K562 (cell line): ENCODE measurements around the gene SFXN3. TPM values are rescaled to one million over a fixed set of nuclear protein-coding genes. Genes with fewer than 3 reads are reported as not detected.

Experiments
- ATAC-seq: fragments of 200-7000 bp; cut with Tn5 transposase; 3 replicates; pipeline ENCODE4 v1.9.1; 2020; ENCODE audit warnings: moderate library complexity
- BruUV-seq: library from RNA; stranded (reverse); fragments of 400-500 nt; replicated peaks from 2 replicates; lab custom pipeline; 2021; lab: Mats Ljungman, UMichigan
- CTCF ChIA-PET: fragments of 300-600 bp; formaldehyde crosslinking; extraction: SDS; loops from one replicate; lab custom pipeline; 2021; ENCODE audit warnings: low intra/inter-chr PET ratio; lab: Yijun Ruan, JAX
- POLR2A ChIA-PET: fragments of 300-600, 350-650 bp; sonication (Branson Sonifier 250); formaldehyde crosslinking; extraction: SDS; loops from one replicate; lab custom pipeline; 2021; ENCODE audit warnings: antibody characterized with exemption, inconsistent platforms; lab: Yijun Ruan, JAX
- DNase-seq, 4 experiments: peaks; one replicate each; pipeline versions ENCODE4 v3.0.0 to v3.0.0-alpha.2; 2011 to 2018; ENCODE audit warnings: low spot score in 3 of 4, mixed read lengths in 3 of 4; ENCODE audit errors: extremely low read depth in 1 of 4
- FAIRE-seq: peaks from 2 replicates; lab custom pipeline; 2011; peaks lifted over from hg19 to GRCh38; lab: Jason Lieb, UNC
- H2AFZ ChIP-seq: 2 replicates; pipeline ENCODE4 v1.6.0; 2011; ENCODE audit warnings: low read depth, low read length, control low read depth, inconsistent platforms
- H3K27ac ChIP-seq: fragments of 200-600 bp; 3 replicates; pipeline ENCODE4 v1.8.0; 2011; ENCODE audit warnings: low read depth, mild to moderate bottlenecking, control low read depth, inconsistent platforms, low read length, moderate library complexity, mixed read lengths; ENCODE audit errors: extremely low read depth
- H3K27me3 ChIP-seq, 2 experiments: fragments of 300-600 bp in 1 of 2; 2 replicates in 1 of 2; 3 replicates in 1 of 2; pipeline versions ENCODE4 v1.6.0 to v1.8.0; 2011; ENCODE audit warnings: inconsistent platforms in 2 of 2, low read length in 2 of 2, mild to moderate bottlenecking in 1 of 2, mixed read lengths in 1 of 2, moderate library complexity in 1 of 2; ENCODE audit not compliant: control insufficient read depth in 2 of 2, insufficient read depth in 2 of 2
- H3K36me3 ChIP-seq: fragments of 300-600 bp; 3 replicates; pipeline ENCODE4 v1.8.0; 2011; ENCODE audit warnings: mild to moderate bottlenecking, low read length, inconsistent platforms; ENCODE audit not compliant: control insufficient read depth, insufficient read depth
- H3K4me1 ChIP-seq, 2 experiments: fragments of 200-600 bp in 1 of 2; replicated peaks in 1 of 2; 2 replicates in 1 of 2; 3 replicates in 1 of 2; pipeline versions ENCODE4 v1.5.1 to v1.8.0; 2011; ENCODE audit warnings: inconsistent platforms in 2 of 2, low read length in 2 of 2, mild to moderate bottlenecking in 1 of 2, mixed read lengths in 1 of 2, moderate library complexity in 1 of 2; ENCODE audit not compliant: control insufficient read depth in 2 of 2, insufficient read depth in 2 of 2
- H3K4me2 ChIP-seq: 2 replicates; pipeline ENCODE4 v1.6.1; 2011; ENCODE audit warnings: low read length, control low read depth, inconsistent platforms, mixed read lengths; ENCODE audit not compliant: insufficient read depth
- H3K4me3 ChIP-seq: fragments of 200-600 bp; sonication (generic), shearing (Covaris generic); 2 replicates; pipeline ENCODE4 v1.5.1; 2016; ENCODE audit warnings: control low read depth, inconsistent platforms
- H3K79me2 ChIP-seq: fragments of 200-600 bp; 3 replicates; pipeline ENCODE4 v1.8.0; 2011; ENCODE audit warnings: low read length, inconsistent platforms; ENCODE audit not compliant: control insufficient read depth, insufficient read depth
- H3K9ac ChIP-seq, 2 experiments: 2 replicates each; pipeline versions ENCODE4 v1.6.0 to v1.6.1; 2011; ENCODE audit warnings: low read depth in 2 of 2, low read length in 2 of 2, control low read depth in 1 of 2, inconsistent platforms in 1 of 2, mild to moderate bottlenecking in 1 of 2, mixed read lengths in 1 of 2; ENCODE audit not compliant: insufficient read depth in 1 of 2
- H3K9me1 ChIP-seq: one replicate; pipeline ENCODE4 v1.6.0; 2011; ENCODE audit warnings: inconsistent platforms, mild to moderate bottlenecking, low read length, moderate library complexity; ENCODE audit not compliant: control insufficient read depth, insufficient read depth
- H3K9me3 ChIP-seq: replicated peaks from 2 replicates; pipeline ENCODE4 v1.5.1; 2011; ENCODE audit warnings: low read depth, low read length, inconsistent platforms; ENCODE audit not compliant: control insufficient read depth, insufficient read depth
- H4K20me1 ChIP-seq: replicated peaks from 2 replicates; pipeline ENCODE4 v1.6.1; 2011; ENCODE audit warnings: low read length, inconsistent platforms, mixed read lengths; ENCODE audit not compliant: control insufficient read depth, insufficient read depth
- ATF7 ChIP-seq: fragments of 450-650 bp; IDR thresholded peaks from 2 replicates; pipeline ENCODE4 v1.7.1; 2014; ENCODE audit warnings: mild to moderate bottlenecking, moderate library complexity
- CREM ChIP-seq: IDR thresholded peaks from 2 replicates; pipeline ENCODE4 v1.6.1; 2014; ENCODE audit warnings: antibody characterized with exemption, low read depth
- CTCF ChIP-seq, 3 experiments: IDR thresholded peaks in 2 of 3; conservative IDR thresholded peaks in 1 of 3; 2 replicates each; pipeline ENCODE4 v1.5.1; 2011 to 2012; ENCODE audit warnings: low read length in 3 of 3, mild to moderate bottlenecking in 3 of 3, control low read depth in 2 of 3, improper control_type of control experiment in 1 of 3, inconsistent platforms in 1 of 3, low read depth in 1 of 3, mixed read lengths in 1 of 3, moderate library complexity in 1 of 3; ENCODE audit not compliant: insufficient read depth in 2 of 3
- MYNN ChIP-seq, 2 experiments: sonication (generic); formaldehyde crosslinking in 1 of 2; IDR thresholded peaks; 2 replicates each; pipeline versions ENCODE4 v1.5.0 to v1.6.1; 2016 to 2020; ENCODE audit warnings: antibody characterized with exemption in 1 of 2, missing genetic modification reagents in 1 of 2
- RAD21 ChIP-seq, 2 experiments: fragments of 250-450 bp in 1 of 2; fragments of 450-650 bp in 1 of 2; sonication (Bioruptor Pico) in 1 of 2; formaldehyde crosslinking in 1 of 2; IDR thresholded peaks in 1 of 2; conservative IDR thresholded peaks in 1 of 2; 2 replicates each; pipeline versions ENCODE4 v1.4.0 to v1.8.0; 2020 to 2022; ENCODE audit warnings: mild to moderate bottlenecking in 2 of 2, moderate library complexity in 1 of 2
- REST ChIP-seq, 2 experiments: fragments of 450-650 bp; formaldehyde crosslinking in 1 of 2; IDR thresholded peaks; 2 replicates each; pipeline versions ENCODE4 v1.4.0 to v1.6.1; 2014 to 2020; ENCODE audit warnings: mild to moderate bottlenecking in 2 of 2, borderline replicate concordance in 1 of 2, low read depth in 1 of 2
- SMC3 ChIP-seq: conservative IDR thresholded peaks from 2 replicates; pipeline ENCODE4 v1.6.1; 2011; ENCODE audit warnings: low read depth, low read length, improper control_type of control experiment; ENCODE audit not compliant: insufficient read depth
- THRAP3 ChIP-seq: fragments of 450-650 bp; IDR thresholded peaks from 2 replicates; pipeline ENCODE4 v1.6.1; 2016; ENCODE audit warnings: mild to moderate bottlenecking, inconsistent platforms, borderline replicate concordance
- ZNF134 ChIP-seq: fragments of 250-450 bp; sonication (Bioruptor Pico); conservative IDR thresholded peaks from 2 replicates; pipeline ENCODE4 v1.4.0; 2020
- WGBS: fragments of 100-300 bp; shearing (Covaris generic); methylation state at CpG from one replicate; pipeline ENCODE4 v1.1.6; 2016; ENCODE audit warnings: low coverage, mixed read lengths; ENCODE audit not compliant: insufficient coverage; ENCODE audit errors: missing lambda C conversion rate; 5-methylcytosine and 5-hydroxymethylcytosine counted together
- in situ Hi-C: fragments of 300-500 bp; cut with MboI; formaldehyde crosslinking; loops from 4 replicates; pipeline ENCODE4 v1.15.0; 2018; ENCODE audit warnings: inconsistent platforms, mixed read lengths
- intact Hi-C: fragments of 100-400 bp; cut with micrococcal nuclease; formaldehyde crosslinking; loops from 2 replicates; pipeline ENCODE4 v1.14.2; 2022
- polyA plus RNA-seq, 8 experiments: library from polyadenylated mRNA; depleted of rRNA in 4 of 8; stranded (reverse) in 5 of 8; unstranded in 3 of 8; fragments of >200 nt; fragmentation: Nextera tagmentation in 2 of 8; fragmentation: Illumina TruSeq in 1 of 8; extraction: Ambion mirVana in 2 of 8; extraction: Trizol in 1 of 8; gene quantifications; 2 replicates each; pipeline versions ENCODE4 v1.2.1 to v1.2.3, GENCODE V29; 2011 to 2014; ENCODE audit warnings: inconsistent platforms in 1 of 8, missing spikeins in 1 of 8
- total RNA-seq, 7 experiments: library from RNA; depleted of rRNA in 6 of 7; stranded (reverse); fragments of >200 nt in 6 of 7; fragmentation: Illumina TruSeq in 2 of 7; extraction: Trizol in 2 of 7; gene quantifications; 2 replicates each; pipeline versions ENCODE4 v1.2.1 to v1.2.3, GENCODE V29; 2011 to 2021; ENCODE audit warnings: low replicate concordance in 1 of 7

SFXN3 gene
- total and polyA plus RNA-seq, 9 of the 15 experiments (the other 6 are each of a cell fraction or from before 2014, with no cell fraction given), result 0.24 to 4.6 (median 0.86) TPM

GRCh38 chr10:101012525-101013364 is 18.3 kb upstream of the SFXN3 start:
- H3K4me3 ChIP-seq, result no peak overlapping the region
- in situ Hi-C loops, result loop anchor here (10.0 kb wide), 1 partner anchor 458 kb away; no protein-coding TSS in a partner anchor
- ATAC-seq, result peak; percentile 78
- TF ChIP-seq RAD21 (CRISPR knock-in tag; conservative IDR thresholded peaks at IDR 0.05 in 1 of 2, IDR thresholded peaks at IDR 0.05 in 1 of 2) (peak; percentile 19 to 56; a peak in 2 of 4 replicates), CTCF (IDR thresholded peaks at IDR 0.05 in 2 of 3, conservative IDR thresholded peaks at IDR 0.05 in 1 of 3; ENCODE audit: insufficient read depth in 2 of 3, low read depth in 1 of 3, low read length in 3 of 3) (peak; percentile 69 to 82 (median 72)), MYNN (IDR thresholded peaks at IDR 0.05) (peak; percentile 45; the same call in 1 of the 2 replicates), MYNN (CRISPR knock-in tag; IDR thresholded peaks at IDR 0.05) (no peak), ATF7 (no peak), SMC3 (0 out of 2 replicates have a peak, but pooled peaks have one; percentile 25), THRAP3 (no peak), REST (IDR thresholded peaks at IDR 0.05; ENCODE audit: borderline replicate concordance) (peak; percentile 32; the same call in 1 of the 2 replicates), REST (CRISPR knock-in tag; IDR thresholded peaks at IDR 0.05; ENCODE audit: low read depth) (no peak), CREM (peak; percentile 20; the same call in 1 of the 2 replicates), ZNF134 (CRISPR knock-in tag) (no peak)

More at GRCh38 chr10:101012525-101013364, 18.3 kb upstream of the SFXN3 start:
- Histone ChIP-seq H2AFZ (peak overlapping the region; percentile 53; the same call in 1 of the 2 replicates), H3K4me2 (no peak overlapping the region), H3K9me1 (no peaks in the 10 kb centered on the region), H3K9me3 (no peaks in the 10 kb centered on the region), H3K79me2 (no peaks in the 10 kb centered on the region), H3K27ac (no peak overlapping the region), H3K9ac (no peak overlapping the region), H3K27me3 (no peaks in the 10 kb centered on the region), H3K36me3 (no peaks in the 10 kb centered on the region), H3K4me1 (peaks cover 14 to 38% of the 10 kb centered on the region in 2 experiments; a peak in 4 of 5 replicates), H4K20me1 (no peaks in the 10 kb centered on the region)
- FAIRE-seq (peak; percentile 90), DNase-seq (peak; percentile 51 to 75 (median 58))
- ChIA-PET POLR2A (no interaction called here), CTCF (interaction anchor here (5.8 kb wide), 1 partner anchor 16 kb away, joined by 150 read pairs; the partner anchor contains the start of gene LZTS2)
- no TSS peak for BruUV-seq
- 9% methylated on average over 11 of the region's 14 CpGs for WGBS
- intact Hi-C loops, result loop anchor here (10.0 kb wide), 1 partner anchor 52 kb away; the partner anchor contains the start of gene KAZALD1
